B cell (primary cell): Measurements from ENCODE around the gene FUS. TPM values are rescaled to one million over a fixed set of nuclear protein-coding genes. Genes with fewer than 3 reads are reported as not detected.

Source experiments
- ATAC-seq: fragments of 200-7000 bp; cut with Tn5 transposase; one replicate; pipeline ENCODE4 v1.10.0; 2021; ENCODE audit warnings: low read depth, mild to moderate bottlenecking, moderate number of reproducible peaks, moderate library complexity
- CTCF ChIA-PET: fragments of 350-600 bp; sonication (Branson Sonifier 250); formaldehyde crosslinking; loops from one replicate; lab custom pipeline; 2021; ENCODE audit warnings: antibody characterized with exemption, inconsistent platforms; lab: Charles Lee
- POLR2A ChIA-PET: fragments of 350-600 bp; sonication (Branson Sonifier 250); formaldehyde crosslinking; loops from one replicate; lab custom pipeline; 2021; ENCODE audit warnings: antibody characterized with exemption; lab: Charles Lee
- DNase-seq: peaks from one replicate; pipeline ENCODE4 v3.0.0; 2013
- H2AFZ ChIP-seq: 2 replicates; pipeline ENCODE4 v1.6.1; 2012; ENCODE audit warnings: mild to moderate bottlenecking, low read depth, low read length; ENCODE audit not compliant: insufficient read depth, poor library complexity, severe bottlenecking
- H3K27ac ChIP-seq, 2 donors: 1 replicate in 1 of 2; 2 replicates in 1 of 2; pipeline ENCODE4 v1.5.1; 2012 to 2013; ENCODE audit warnings: low read length in 2 of 2, mild to moderate bottlenecking in 2 of 2, moderate library complexity in 1 of 2
- H3K27me3 ChIP-seq, 4 experiments: fragments of 200-600 bp in 1 of 4; sonication (generic) in 1 of 4; replicated peaks in 1 of 4; 1 replicate in 2 of 4; 2 replicates in 2 of 4; pipeline versions ENCODE4 v1.6.1 to v1.7.0; 2013 to 2016; ENCODE audit warnings: low read length in 3 of 4, mild to moderate bottlenecking in 2 of 4, mixed read lengths in 1 of 4, moderate library complexity in 1 of 4; ENCODE audit not compliant: insufficient read depth in 4 of 4, control insufficient read depth in 3 of 4; ENCODE audit errors: control extremely low read depth in 1 of 4
- H3K36me3 ChIP-seq, 2 experiments: replicated peaks in 1 of 2; 1 replicate in 1 of 2; 2 replicates in 1 of 2; pipeline versions ENCODE4 v1.6.1 to v1.7.1; 2013; ENCODE audit warnings: low read length in 1 of 2; ENCODE audit not compliant: insufficient read depth in 2 of 2, control insufficient read depth in 1 of 2; ENCODE audit errors: control extremely low read depth in 1 of 2, extremely low read depth in 1 of 2
- H3K4me1 ChIP-seq, 2 donors: fragments of 200-600 bp in 1 of 2; sonication (generic) in 1 of 2; 1 replicate in 1 of 2; 2 replicates in 1 of 2; pipeline versions ENCODE4 v1.5.1 to v1.6.1; 2013 to 2017; ENCODE audit warnings: low read length in 2 of 2; ENCODE audit not compliant: control insufficient read depth in 2 of 2, insufficient read depth in 2 of 2
- H3K4me2 ChIP-seq: replicated peaks from 2 replicates; pipeline ENCODE3; 2012; ENCODE audit warnings: mild to moderate bottlenecking, low read depth, low read length; ENCODE audit not compliant: poor library complexity, severe bottlenecking
- H3K4me3 ChIP-seq, 5 experiments: fragments of 200-600 bp in 1 of 5; sonication (generic) in 1 of 5; 1 replicate in 3 of 5; 2 replicates in 2 of 5; pipeline versions ENCODE4 v1.5.1 to v1.7.0; 2011 to 2016; ENCODE audit warnings: low read length in 4 of 5, mild to moderate bottlenecking in 4 of 5, low read depth in 2 of 5, control low read depth in 1 of 5, moderate library complexity in 1 of 5; ENCODE audit not compliant: insufficient read depth in 1 of 5; ENCODE audit errors: control extremely low read depth in 1 of 5, extremely low read depth in 1 of 5
- H3K79me2 ChIP-seq: fragments of 200-600 bp; sonication (generic); one replicate; pipeline ENCODE4 v1.6.0; 2016; ENCODE audit warnings: low read length; ENCODE audit not compliant: control insufficient read depth, insufficient read depth
- H3K9ac ChIP-seq: fragments of 200-600 bp; sonication (generic); 2 replicates; pipeline ENCODE4 v1.6.1; 2017; ENCODE audit warnings: mild to moderate bottlenecking, low read length, moderate library complexity
- H3K9me3 ChIP-seq, 3 donors: one replicate each; pipeline versions ENCODE4 v1.6.1 to v1.7.1; 2013; ENCODE audit warnings: low read length in 2 of 3; ENCODE audit not compliant: control insufficient read depth in 2 of 3, insufficient read depth in 1 of 3; ENCODE audit errors: control extremely low read depth in 1 of 3
- H4K20me1 ChIP-seq: 2 replicates; pipeline ENCODE4 v1.6.0; 2012; ENCODE audit warnings: mild to moderate bottlenecking, low read length; ENCODE audit not compliant: insufficient read depth, control insufficient read depth, poor library complexity, severe bottlenecking
- H3K27ac Mint-ChIP-seq: one replicate; pipeline ENCODE4 v1.8.0; 2021; ENCODE audit warnings: mixed read lengths
- H3K27me3 Mint-ChIP-seq: one replicate; pipeline ENCODE4 v1.8.0; 2021; ENCODE audit warnings: mixed read lengths
- H3K4me1 Mint-ChIP-seq: one replicate; pipeline ENCODE4 v1.8.0; 2021; ENCODE audit warnings: mixed read lengths
- H3K4me3 Mint-ChIP-seq: one replicate; pipeline ENCODE4 v1.8.0; 2021; ENCODE audit warnings: mixed read lengths
- H3K9me3 Mint-ChIP-seq: one replicate; pipeline ENCODE4 v1.8.0; 2022; ENCODE audit warnings: mixed read lengths; ENCODE audit not compliant: insufficient read depth
- CTCF ChIP-seq: fragments of 200-600 bp; IDR thresholded peaks from one replicate; pipeline ENCODE4 v1.8.0; 2022; ENCODE audit warnings: antibody characterized with exemption, mild to moderate bottlenecking
- EZH2 ChIP-seq: IDR thresholded peaks from 2 replicates; pipeline ENCODE4 v1.6.1; 2012; ENCODE audit warnings: borderline replicate concordance, low read depth, mild to moderate bottlenecking, moderate library complexity, low read length; ENCODE audit not compliant: insufficient read depth, poor library complexity, severe bottlenecking
- WGBS: methylation state at CpG from one replicate; pipeline ENCODE4 v1.1.5; 2013; ENCODE audit warnings: missing lambda C conversion rate; ENCODE audit not compliant: insufficient coverage; 5-methylcytosine and 5-hydroxymethylcytosine counted together
- intact Hi-C: fragments of 100-400 bp; cut with micrococcal nuclease; formaldehyde crosslinking; loops from one replicate; pipeline ENCODE4 v1.10.0; 2022
- polyA plus RNA-seq: library from polyadenylated mRNA; depleted of rRNA; stranded (reverse); fragments of >200 nt; gene quantifications from 2 replicates; pipeline ENCODE4 v1.2.3, GENCODE V29; 2012
- total RNA-seq, 2 donors: library from RNA; stranded (reverse); fragments of 120-200 nt in 1 of 2; gene quantifications; 1 replicate in 1 of 2; 2 replicates in 1 of 2; pipeline versions ENCODE4 v1.2.3 to v1.2.4, GENCODE V29; 2013 to 2022

Gene FUS
- total and polyA plus RNA-seq, 2 donors (not counting 1 experiment from before 2014, with no cell fraction given): 181 to 597 TPM

GRCh38 chr16:31213877-31214707, 34.2 kb downstream of the FUS start, which contains the start of gene TRIM72:
TRIM72 (plus strand) TSS chr16:31214119; CDS start chr16:31214739, 620 bp downstream.
- H3K4me1 ChIP-seq: peaks cover 41 to 42% of the 10 kb centered on the region in 2 donors
- H3K9me3 Mint-ChIP-seq: no peaks in the 10 kb centered on the region
- peak within 1 kb of the TSS; percentile 53 for H3K9ac ChIP-seq
- no peak for ATAC-seq
- H3K4me1 Mint-ChIP-seq: peaks cover 42% of the 10 kb centered on the region
- intact Hi-C loops: loop anchor here (2.0 kb wide), 1 partner anchor 13 kb away; no protein-coding TSS in a partner anchor
- peak within 1 kb of the TSS; percentile 20 for H3K27ac Mint-ChIP-seq
- peaks cover 0 to 10% (median 0%) of the 10 kb centered on the region in 3 donors for H3K9me3 ChIP-seq
- TF ChIP-seq EZH2: no peak
- TF ChIP-seq CTCF: no peak
- WGBS: 81% methylated on average over 22 of the region's 25 CpGs
- H3K27me3 Mint-ChIP-seq: peaks cover 34% of the 10 kb centered on the region
- CTCF ChIA-PET: interaction anchor here (3.9 kb wide), 1 partner anchor 13 kb away, joined by 21 read pairs; the partner anchor contains the start of gene PYCARD
- H3K79me2 ChIP-seq: no peaks in the 10 kb centered on the region
- H3K36me3 ChIP-seq: no peaks in the 10 kb centered on the region
- peak; percentile 17 for DNase-seq
- peak within 1 kb of the TSS; percentile 84 for H3K4me3 Mint-ChIP-seq
- H3K27me3 ChIP-seq: peaks cover 0 to 53% (median 26%) of the 10 kb centered on the region in 4 experiments
- H3K4me3 ChIP-seq: peak within 1 kb of the TSS in 4 of 5 experiments; percentile 21 to 56 (median 48)
- peak within 1 kb of the TSS; percentile 78 for H3K4me2 ChIP-seq
- peaks cover 5% of the 10 kb centered on the region for H4K20me1 ChIP-seq
- no peak within 1 kb of the TSS for H3K27ac ChIP-seq
- POLR2A ChIA-PET: interaction anchor here (0.8 to 1.2 kb wide), 2 partner anchors 14 to 119 kb away, joined by 4 to 5 read pairs; no protein-coding TSS in a partner anchor
- peak within 1 kb of the TSS; percentile 57 for H2AFZ ChIP-seq
